ENCODE results near the gene CCDC185. TPM values are rescaled to one million over a fixed set of nuclear protein-coding genes. Genes with fewer than 3 reads are reported as not detected.

CCDC185 gene
- total and polyA plus RNA-seq, 2 donors (not counting 1 experiment from before 2014, with no cell fraction given) = not detected

- POLR2A ChIA-PET = no interaction called here
- Histone ChIP-seq H3K9me3 (ENCODE audit: control extremely low read depth in 1 of 3, control insufficient read depth in 2 of 3, insufficient read depth in 1 of 3, low read length in 2 of 3) (no peaks in the 10 kb centered on the region), H3K27me3 (replicated peaks in 1 of 4; ENCODE audit: control extremely low read depth in 1 of 4, control insufficient read depth in 3 of 4, insufficient read depth in 4 of 4, low read length in 3 of 4) (no peaks in the 10 kb centered on the region), H3K36me3 (replicated peaks in 1 of 2; ENCODE audit: control extremely low read depth in 1 of 2, control insufficient read depth in 1 of 2, extremely low read depth in 1 of 2, insufficient read depth in 2 of 2, low read length in 1 of 2) (no peaks in the 10 kb centered on the region), H3K4me3 (ENCODE audit: control extremely low read depth in 1 of 5, extremely low read depth in 1 of 5, insufficient read depth in 1 of 5, low read depth in 2 of 5, low read length in 4 of 5) (no peak overlapping the region), H3K4me1 (ENCODE audit: control insufficient read depth in 2 of 2, insufficient read depth in 2 of 2, low read length in 2 of 2) (no peaks in the 10 kb centered on the region), H4K20me1 (ENCODE audit: control insufficient read depth, insufficient read depth, low read length, poor library complexity, severe bottlenecking) (no peaks in the 10 kb centered on the region), H3K27ac (ENCODE audit: low read length in 2 of 2) (no peak overlapping the region), H3K79me2 (ENCODE audit: control insufficient read depth, insufficient read depth, low read length) (no peaks in the 10 kb centered on the region), H3K9ac (ENCODE audit: low read length) (no peak overlapping the region), H3K4me2 (replicated peaks; ENCODE audit: low read depth, low read length, poor library complexity, severe bottlenecking) (no peak overlapping the region), H2AFZ (ENCODE audit: insufficient read depth, low read depth, low read length, poor library complexity, severe bottlenecking) (no peak overlapping the region)
- ATAC-seq (ENCODE audit: low read depth) (no peak), DNase-seq (no peak)
- 100% methylated on average over 4 of the region's 8 CpGs for WGBS (ENCODE audit: insufficient coverage)
- H3K9me3 Mint-ChIP-seq (ENCODE audit: insufficient read depth) = no peaks in the 10 kb centered on the region
- no peak for TF ChIP-seq EZH2 (IDR thresholded peaks at IDR 0.05; ENCODE audit: borderline replicate concordance, insufficient read depth, low read depth, low read length, poor library complexity, severe bottlenecking)
- no peak for TF ChIP-seq CTCF (IDR thresholded peaks at IDR 0.05)
- H3K27ac Mint-ChIP-seq = no peak overlapping the region
- CTCF ChIA-PET = no interaction called here
- H3K27me3 Mint-ChIP-seq = no peaks in the 10 kb centered on the region
- no peak overlapping the region for H3K4me3 Mint-ChIP-seq
- H3K4me1 Mint-ChIP-seq = no peaks in the 10 kb centered on the region
- intact Hi-C loops (cut with micrococcal nuclease) = no loop called here
Measured at GRCh38 chr1:223419115-223419514, 25.9 kb downstream of the CCDC185 start.

GRCh38 chr1:223419561-223419960 is 26.3 kb downstream of the CCDC185 start:
- TF ChIP-seq CTCF (IDR thresholded peaks at IDR 0.05) (no peak), EZH2 (IDR thresholded peaks at IDR 0.05; ENCODE audit: borderline replicate concordance, insufficient read depth, low read depth, low read length, poor library complexity, severe bottlenecking) (no peak)
- no peaks in the 10 kb centered on the region for H3K9me3 ChIP-seq (ENCODE audit: control extremely low read depth in 1 of 3, control insufficient read depth in 2 of 3, insufficient read depth in 1 of 3, low read length in 2 of 3)
- H3K4me1 ChIP-seq (ENCODE audit: control insufficient read depth in 2 of 2, insufficient read depth in 2 of 2, low read length in 2 of 2) = no peaks in the 10 kb centered on the region
- DNase-seq (no peak), ATAC-seq (ENCODE audit: low read depth) (no peak)
- no peaks in the 10 kb centered on the region for H3K36me3 ChIP-seq (replicated peaks in 1 of 2; ENCODE audit: control extremely low read depth in 1 of 2, control insufficient read depth in 1 of 2, extremely low read depth in 1 of 2, insufficient read depth in 2 of 2, low read length in 1 of 2)
- POLR2A ChIA-PET = no interaction called here
- H3K4me3 ChIP-seq (ENCODE audit: control extremely low read depth in 1 of 5, extremely low read depth in 1 of 5, insufficient read depth in 1 of 5, low read depth in 2 of 5, low read length in 4 of 5) = no peak overlapping the region
- intact Hi-C loops (cut with micrococcal nuclease) = no loop called here
- H3K27me3 ChIP-seq (replicated peaks in 1 of 4; ENCODE audit: control extremely low read depth in 1 of 4, control insufficient read depth in 3 of 4, insufficient read depth in 4 of 4, low read length in 3 of 4) = no peaks in the 10 kb centered on the region
- no peak overlapping the region for H3K4me2 ChIP-seq (replicated peaks; ENCODE audit: low read depth, low read length, poor library complexity, severe bottlenecking)
- Mint-ChIP-seq H3K4me3 (no peak overlapping the region), H3K27me3 (peaks cover 2% of the 10 kb centered on the region), H3K4me1 (no peaks in the 10 kb centered on the region), H3K9me3 (ENCODE audit: insufficient read depth) (no peaks in the 10 kb centered on the region), H3K27ac (no peak overlapping the region)
- WGBS (ENCODE audit: insufficient coverage) = 91% methylated on average over 10 of the region's 10 CpGs
- H3K9ac ChIP-seq (ENCODE audit: low read length) = no peak overlapping the region
- H3K79me2 ChIP-seq (ENCODE audit: control insufficient read depth, insufficient read depth, low read length) = no peaks in the 10 kb centered on the region
- CTCF ChIA-PET = no interaction called here
- no peaks in the 10 kb centered on the region for H4K20me1 ChIP-seq (ENCODE audit: control insufficient read depth, insufficient read depth, low read length, poor library complexity, severe bottlenecking)
- no peak overlapping the region for H3K27ac ChIP-seq (ENCODE audit: low read length in 2 of 2)
- no peak overlapping the region for H2AFZ ChIP-seq (ENCODE audit: insufficient read depth, low read depth, low read length, poor library complexity, severe bottlenecking)

All from B cell (primary cell).